Fibroblast of gingiva (primary cell): Measurements from ENCODE around the gene TMEM45A.
"Not testable (repeated sequence)": the region's sequence is repeated elsewhere in the genome, so short reads cannot be mapped to it uniquely, and the experiment has no call there.

ENCODE experiments used
- DNase-seq: peaks from one replicate; pipeline ENCODE4 v3.0.0-alpha.2; 2011; ENCODE audit warnings: low read depth

TMEM45A gene

DNA sequence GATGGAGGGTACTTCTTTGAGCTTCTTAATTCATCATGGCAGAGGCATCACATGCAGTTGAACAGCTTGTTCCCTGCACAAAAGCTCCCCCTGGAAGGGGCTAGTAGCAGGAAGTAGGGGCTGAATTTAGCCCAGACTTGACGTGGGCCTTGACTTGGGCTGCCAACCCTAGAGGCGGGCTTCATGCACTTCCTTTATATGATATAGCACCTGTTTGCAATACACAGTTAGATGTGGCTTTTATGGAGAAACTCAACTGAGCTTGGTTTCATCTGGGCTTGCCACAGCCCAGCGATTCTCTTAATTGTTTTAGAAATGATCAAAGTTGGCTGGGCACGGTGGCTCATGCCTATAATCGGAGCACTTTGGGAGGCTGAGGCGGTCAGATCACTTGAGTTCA, 83.3 kb downstream of the TMEM45A start:
- DNase-seq = no peak

- no peak for DNase-seq
Observed at GRCh38 chr3:100577382-100578008, 85.1 kb downstream of the TMEM45A start.

DNA sequence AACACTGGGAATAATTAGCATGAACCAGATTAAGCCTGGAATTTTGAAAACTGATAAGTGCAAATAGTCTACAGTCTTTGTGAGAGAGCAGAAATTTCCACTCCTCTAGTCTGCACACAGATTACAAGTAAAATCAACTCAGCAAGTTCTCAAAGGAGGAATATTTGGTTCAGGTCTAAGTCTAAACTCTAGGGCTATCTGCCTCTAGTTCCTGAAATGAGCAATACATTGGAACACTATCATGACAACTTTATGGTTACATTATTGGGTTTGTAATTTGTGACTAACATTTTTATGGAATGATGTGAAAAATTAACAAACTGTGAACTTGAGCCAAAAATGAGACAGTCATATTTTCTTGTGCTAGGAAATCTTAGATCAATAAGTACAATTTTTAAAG, 86.2 kb downstream of the TMEM45A start:
- no peak for DNase-seq

GRCh38 chr3:100580147-100580546, 87.7 kb downstream of the TMEM45A start:
- no peak for DNase-seq

DNA sequence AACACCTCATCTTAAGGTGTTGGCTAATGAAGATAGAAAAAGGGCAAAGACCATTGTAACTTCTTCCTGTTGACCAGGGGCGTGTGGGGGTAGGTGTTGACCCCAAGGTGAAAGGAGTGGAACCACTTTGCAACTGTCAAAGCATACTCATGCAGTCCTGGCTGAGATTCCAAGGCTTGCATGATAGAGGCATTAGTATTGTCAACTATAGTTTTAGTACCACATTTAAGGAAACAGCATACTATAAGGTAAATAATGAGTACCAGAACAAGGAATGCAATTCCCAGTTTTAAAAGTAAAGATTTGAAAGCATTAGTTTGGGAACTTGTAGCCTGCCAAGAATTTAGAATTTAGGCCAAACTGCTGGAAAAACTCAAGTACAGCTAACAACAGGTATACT, 89.2 kb downstream of the TMEM45A start:
- no peak for DNase-seq

- not testable (repeated sequence) for DNase-seq
Observed at GRCh38 chr3:100582157-100582556, 89.7 kb downstream of the TMEM45A start.

DNA sequence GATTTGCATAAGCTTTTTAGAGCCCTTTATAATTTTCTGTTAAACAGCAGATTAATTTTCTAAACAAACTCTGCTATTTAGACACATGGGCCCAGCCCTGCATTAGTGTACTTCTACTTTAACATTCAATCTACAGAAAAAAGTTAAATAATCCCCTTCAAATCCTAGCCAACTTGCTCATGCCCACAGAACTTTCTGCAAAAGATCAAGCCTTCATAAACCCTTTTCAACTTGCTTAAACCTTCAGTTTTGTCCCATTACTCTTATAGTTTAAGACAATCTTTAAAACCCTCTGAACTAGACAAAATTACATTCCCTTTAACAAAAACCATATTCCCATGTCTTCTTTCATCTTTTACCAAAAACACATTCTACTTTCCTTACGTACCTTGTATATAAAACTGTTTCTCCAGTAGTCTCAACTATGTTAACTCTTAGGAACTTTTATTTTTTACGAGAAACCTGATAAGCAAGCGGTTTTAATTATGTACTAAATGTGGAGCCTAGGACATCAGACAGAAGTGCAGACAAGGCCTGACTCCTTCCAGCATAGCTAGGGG, 91.8 kb downstream of the TMEM45A start:
- no peak for DNase-seq

DNA sequence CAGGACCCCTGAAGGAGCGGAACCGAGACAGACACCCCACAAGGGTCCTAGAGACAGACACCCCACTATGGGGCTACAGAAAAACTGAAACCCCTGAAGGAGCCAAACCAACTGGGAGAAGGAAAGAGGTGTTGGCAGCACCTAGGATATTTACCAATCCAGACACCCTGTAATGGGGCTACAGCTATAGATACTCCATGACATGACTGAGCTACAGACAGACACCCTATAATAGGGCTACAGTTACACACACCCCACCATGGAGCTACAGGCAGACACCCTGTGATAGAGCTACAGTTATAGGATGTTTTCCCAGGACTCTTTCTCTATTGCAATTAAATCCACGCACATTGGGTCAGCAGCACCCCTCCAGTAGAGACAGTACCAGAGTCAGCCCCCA, 94.4 kb downstream of the TMEM45A start:
- DNase-seq = no peak

DNA sequence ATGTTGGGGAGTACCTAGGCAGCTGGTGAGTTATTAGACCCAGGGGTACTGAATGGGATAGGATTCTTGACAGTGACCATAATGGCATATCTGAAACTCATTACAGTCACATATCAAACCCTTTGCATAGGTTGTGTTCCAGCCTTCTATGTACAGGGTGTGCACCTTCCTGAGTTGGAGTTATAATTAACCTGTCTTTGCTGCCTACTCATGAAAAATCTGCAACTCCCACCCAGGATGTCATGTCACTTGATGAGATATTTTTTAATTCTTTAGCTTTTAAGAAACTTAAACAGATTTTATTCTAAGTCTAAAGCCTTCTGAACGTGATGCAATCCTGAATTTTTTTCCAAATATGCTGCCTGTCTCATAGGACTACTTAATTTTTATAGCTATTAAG, 95.8 kb downstream of the TMEM45A start:
- no peak for DNase-seq

- DNase-seq = peak; percentile 59
Observed at GRCh38 chr3:100590114-100590839, 97.9 kb downstream of the TMEM45A start.

- DNase-seq = no peak
Observed at GRCh38 chr3:100590840-100591147, 98.4 kb downstream of the TMEM45A start.

DNA sequence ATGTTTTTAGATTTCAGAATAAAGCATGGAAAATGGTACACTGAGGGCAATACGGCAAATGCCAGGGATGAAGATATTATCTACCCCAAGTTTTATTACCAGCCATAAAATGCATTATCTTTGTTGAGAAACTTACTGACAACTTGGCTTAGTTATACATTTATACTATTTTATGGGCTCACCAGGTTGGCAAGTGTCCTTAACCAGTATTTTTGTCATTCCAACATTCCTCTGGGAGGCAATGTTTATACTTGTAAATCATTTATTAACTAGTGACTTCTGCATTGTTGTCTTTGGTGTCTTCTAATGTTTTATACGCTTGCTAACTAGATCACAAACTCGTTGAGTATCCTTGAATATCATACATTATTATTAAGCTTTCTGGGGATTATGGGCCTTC, 99.0 kb downstream of the TMEM45A start:
- no peak for DNase-seq

- DNase-seq = no peak
Observed at GRCh38 chr3:100600181-100601042, 108.0 kb downstream of the TMEM45A start.

DNA sequence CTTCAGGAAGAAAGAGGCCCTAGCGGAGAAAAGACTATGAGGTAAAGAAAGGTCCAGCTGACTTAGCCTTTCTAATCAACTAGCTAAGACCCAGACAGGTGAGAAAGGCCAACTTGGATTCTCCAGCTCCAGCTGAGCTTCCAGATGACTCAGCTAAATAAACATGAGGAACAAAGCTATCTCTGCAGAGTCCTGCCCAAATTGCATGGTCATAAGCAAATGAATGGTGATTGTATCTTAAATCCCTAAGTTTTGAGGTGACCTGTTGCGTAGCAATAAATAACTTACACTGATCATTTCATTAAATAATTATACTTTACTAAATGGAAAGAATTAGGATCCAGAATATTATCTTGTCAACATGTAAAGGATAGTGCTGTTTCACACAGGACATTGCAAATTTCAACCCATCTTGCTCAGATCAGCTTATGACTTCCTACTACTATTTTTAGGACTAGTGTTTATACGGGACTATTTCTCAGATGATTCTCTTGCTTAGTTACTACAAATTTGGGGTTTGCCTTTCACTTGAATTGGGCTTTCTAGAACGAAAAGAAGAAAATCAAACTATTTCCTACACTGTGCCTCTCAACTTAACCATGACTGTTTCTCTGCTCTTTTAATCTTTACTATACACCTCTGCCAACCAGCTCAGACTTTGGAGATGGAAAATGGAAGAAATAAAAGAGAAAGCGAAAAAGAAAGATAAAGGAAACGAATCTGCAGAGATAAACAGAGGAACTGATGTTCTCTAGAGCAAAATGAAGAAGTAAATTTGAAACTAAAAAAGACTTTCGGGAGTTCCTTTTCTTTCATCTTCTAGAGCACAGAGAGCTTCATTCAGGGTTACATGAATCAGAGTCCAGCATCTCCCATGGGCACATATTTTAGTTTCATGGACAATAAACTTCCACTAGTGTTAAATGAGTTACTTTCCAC, 110.4 kb downstream of the TMEM45A start:
- peak; percentile 27 for DNase-seq

DNA sequence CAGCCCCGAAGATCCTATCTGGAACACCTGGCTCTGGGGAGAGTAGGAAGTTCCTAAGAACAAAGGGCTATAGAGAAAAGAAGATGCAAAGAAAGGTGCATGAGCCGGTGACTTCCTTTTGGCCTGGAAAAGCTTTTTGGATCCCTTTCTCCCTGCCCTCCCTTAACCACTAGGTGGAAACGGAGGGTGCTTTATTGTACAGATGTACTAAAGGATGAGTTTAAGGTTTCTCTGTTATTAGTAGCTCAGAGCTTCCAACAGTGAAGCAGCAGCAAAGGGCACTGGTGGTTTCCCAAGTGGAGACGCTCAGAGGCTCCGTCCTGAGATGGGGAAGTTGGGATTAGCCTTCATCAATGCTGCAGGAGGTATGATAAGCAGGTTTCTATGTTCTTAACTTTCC, 111.0 kb downstream of the TMEM45A start:
- peak; percentile 37 for DNase-seq

DNA sequence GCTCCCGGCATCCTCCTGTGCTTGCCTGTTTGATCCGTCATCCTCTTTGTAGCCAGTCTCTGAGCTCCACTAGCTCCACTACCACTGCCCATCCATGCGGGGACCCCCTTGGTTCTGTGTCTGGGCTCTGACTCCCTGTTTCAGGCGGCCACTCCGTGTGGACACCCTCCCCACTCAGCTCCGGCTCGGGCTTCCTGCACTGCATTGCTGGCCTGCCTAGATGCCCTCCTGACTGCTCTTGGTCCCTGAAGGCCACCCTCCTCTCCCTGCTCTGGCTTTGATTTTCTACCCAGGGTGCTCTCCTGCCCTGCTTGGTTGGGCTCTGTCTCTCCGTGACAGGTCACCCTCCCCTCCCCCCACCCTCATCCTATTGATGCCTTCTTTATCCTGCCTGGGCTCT, 112.9 kb downstream of the TMEM45A start:
- DNase-seq = no peak

- DNase-seq = no peak
Observed at GRCh38 chr3:100606894-100607512, 114.6 kb downstream of the TMEM45A start.

GRCh38 chr3:100609305-100609704, 116.9 kb downstream of the TMEM45A start, which contains the start of gene ADGRG7:
Gene ADGRG7 (plus strand): TSS chr3:100609601. CDS start chr3:100609857, 256 bp downstream.
- no peak for DNase-seq

- no peak for DNase-seq
Observed at GRCh38 chr3:100609963-100610362, 117.5 kb downstream of the TMEM45A start.

DNA sequence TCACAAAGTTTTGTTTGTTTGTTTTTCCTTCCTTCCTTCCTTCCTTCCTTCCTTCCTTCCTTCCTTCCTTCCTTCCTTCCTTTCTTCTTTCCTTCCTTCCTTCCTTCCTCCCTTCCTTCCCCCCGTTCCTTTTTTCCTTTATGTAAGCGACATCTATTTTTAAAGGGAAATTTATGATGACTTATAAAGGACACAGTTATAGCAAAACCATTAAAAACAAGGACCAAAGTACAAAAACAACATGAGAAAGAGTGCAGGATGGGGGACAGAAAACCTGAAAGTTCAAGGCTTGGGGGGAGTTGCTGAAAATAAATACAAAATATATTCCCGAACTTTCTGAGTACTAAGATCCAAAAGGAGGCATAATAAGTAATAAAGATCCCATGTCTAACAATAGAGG, 118.8 kb downstream of the TMEM45A start:
- DNase-seq = no peak
